HCT116 (cell line): ENCODE results near the gene PRPF19. TPM values are rescaled to one million over a fixed set of nuclear protein-coding genes. Genes with fewer than 3 reads are reported as not detected.

Source experiments
- ATAC-seq: fragments of 200-7000 bp; cut with Tn5 transposase; 2 replicates; pipeline ENCODE4 v1.9.1; 2020; ENCODE audit warnings: mild to moderate bottlenecking, moderate library complexity
- BruUV-seq: library from RNA; stranded (reverse); fragments of 400-500 nt; replicated peaks from 2 replicates; lab custom pipeline; 2021; lab: Mats Ljungman, UMichigan
- CTCF ChIA-PET: fragments of 300-600 bp; sonication (Branson Sonifier 250); formaldehyde crosslinking; loops from one replicate; lab custom pipeline; 2021; ENCODE audit warnings: antibody characterized with exemption; lab: Charles Lee
- POLR2A ChIA-PET: fragments of 300-600, 350-600 bp; sonication (Branson Sonifier 250); formaldehyde crosslinking; loops from one replicate; lab custom pipeline; 2021; ENCODE audit warnings: antibody characterized with exemption; lab: Charles Lee
- RAD21 ChIA-PET, 2 experiments: fragments of 300-600 bp; sonication (Branson Sonifier 250); formaldehyde crosslinking; loops; one replicate each; lab custom pipeline; 2023; ENCODE audit warnings: low total read pairs in 2 of 2; ENCODE audit not compliant: uncharacterized antibody in 2 of 2, unreplicated experiment in 2 of 2, low non-redundant PET in 1 of 2; lab: Charles Lee
- DNase-seq: peaks from one replicate; pipeline ENCODE4 v3.0.0-alpha.2; 2010; ENCODE audit warnings: low read depth, low spot score
- H2AFZ ChIP-seq: fragments of 200-600 bp; shearing (Covaris generic), sonication (generic); 2 replicates; pipeline ENCODE4 v1.6.1; 2017; ENCODE audit warnings: low read depth, mixed run types, mixed read lengths, antibody characterized with exemption, low read length; ENCODE audit not compliant: poor library complexity, severe bottlenecking
- H3K27ac ChIP-seq: 2 replicates; pipeline ENCODE4 v1.5.1; 2012; ENCODE audit warnings: low read depth, low read length
- H3K27me3 ChIP-seq: fragments of 200-600 bp; sonication (generic); 2 replicates; pipeline ENCODE4 v1.6.1; 2016; ENCODE audit warnings: mixed run types, low read length, mixed read lengths; ENCODE audit not compliant: insufficient read depth
- H3K36me3 ChIP-seq, 2 experiments: fragments of 200-500 bp in 1 of 2; fragments of 200-600 bp in 1 of 2; sonication (Bioruptor generic) in 1 of 2; sonication (generic) in 1 of 2; 2 replicates each; pipeline versions ENCODE4 v1.5.1 to v1.6.1; 2014 to 2016; ENCODE audit warnings: low read length in 2 of 2, inconsistent platforms in 1 of 2, mixed read lengths in 1 of 2, mixed run types in 1 of 2; ENCODE audit not compliant: insufficient read depth in 2 of 2, control insufficient read depth in 1 of 2
- H3K4me1 ChIP-seq, 2 experiments: fragments of 200-600 bp in 1 of 2; sonication (generic) in 1 of 2; 2 replicates each; pipeline versions ENCODE4 v1.5.1 to v1.6.1; 2012 to 2017; ENCODE audit warnings: low read length in 2 of 2, inconsistent platforms in 1 of 2, mild to moderate bottlenecking in 1 of 2, mixed read lengths in 1 of 2, mixed run types in 1 of 2, moderate library complexity in 1 of 2; ENCODE audit not compliant: insufficient read depth in 2 of 2, control insufficient read depth in 1 of 2
- H3K4me2 ChIP-seq: fragments of 200-600 bp; sonication (generic); 2 replicates; pipeline ENCODE4 v1.6.1; 2017; ENCODE audit warnings: mixed run types, low read length, mixed read lengths
- H3K4me3 ChIP-seq, 2 experiments: fragments of 200-600 bp in 1 of 2; sonication (generic) in 1 of 2; replicated peaks in 1 of 2; 2 replicates each; pipeline ENCODE4 v1.5.1; 2011 to 2016; ENCODE audit warnings: low read length in 2 of 2, control low read depth in 1 of 2, low read depth in 1 of 2, mild to moderate bottlenecking in 1 of 2, mixed read lengths in 1 of 2, mixed run types in 1 of 2
- H3K79me2 ChIP-seq: fragments of 200-600 bp; sonication (generic); 2 replicates; pipeline ENCODE4 v1.6.1; 2017; ENCODE audit warnings: mild to moderate bottlenecking, mixed run types, low read length, moderate library complexity, mixed read lengths; ENCODE audit not compliant: insufficient read depth
- H3K9ac ChIP-seq: fragments of 200-600 bp; sonication (generic); 2 replicates; pipeline ENCODE4 v1.6.1; 2016; ENCODE audit warnings: low read length, mixed read lengths
- H3K9me2 ChIP-seq: fragments of 200-600 bp; sonication (generic), shearing (Covaris generic); 2 replicates; pipeline ENCODE4 v1.6.1; 2017; ENCODE audit warnings: mixed run types, mild to moderate bottlenecking, moderate library complexity; ENCODE audit not compliant: insufficient read depth
- H3K9me3 ChIP-seq, 2 experiments: fragments of 200-500 bp in 1 of 2; fragments of 200-600 bp in 1 of 2; sonication (Bioruptor generic) in 1 of 2; sonication (generic) in 1 of 2; 2 replicates each; pipeline ENCODE4 v1.6.1; 2014 to 2017; ENCODE audit warnings: low read length in 2 of 2, mixed read lengths in 2 of 2, inconsistent platforms in 1 of 2, low read depth in 1 of 2, mild to moderate bottlenecking in 1 of 2, mixed run types in 1 of 2, moderate library complexity in 1 of 2; ENCODE audit not compliant: control insufficient read depth in 1 of 2, insufficient read depth in 1 of 2
- H4K20me1 ChIP-seq: fragments of 200-600 bp; sonication (generic), shearing (Covaris generic); 2 replicates; pipeline ENCODE4 v1.6.1; 2017; ENCODE audit warnings: mixed run types, mild to moderate bottlenecking, moderate library complexity; ENCODE audit not compliant: insufficient read depth
- CBX3 ChIP-seq: IDR thresholded peaks from 2 replicates; pipeline ENCODE4 v1.6.1; 2012; ENCODE audit warnings: low read depth
- CEBPB ChIP-seq: IDR thresholded peaks from 2 replicates; pipeline ENCODE4 v1.6.1; 2012; ENCODE audit warnings: low read depth
- EGR1 ChIP-seq: IDR thresholded peaks from 2 replicates; pipeline ENCODE4 v1.6.1; 2012; ENCODE audit warnings: low read depth
- ELF1 ChIP-seq: IDR thresholded peaks from 2 replicates; pipeline ENCODE4 v1.6.1; 2012; ENCODE audit warnings: low read depth, borderline replicate concordance
- EZH2 ChIP-seq: fragments of 200-600 bp; sonication (generic); IDR thresholded peaks from 2 replicates; pipeline ENCODE4 v1.6.1; 2017; ENCODE audit warnings: antibody characterized with exemption, mixed run types
- FOSL1 ChIP-seq: IDR thresholded peaks from 2 replicates; pipeline ENCODE4 v1.6.1; 2012; ENCODE audit warnings: low read depth
- POLR2A ChIP-seq: IDR thresholded peaks from 2 replicates; pipeline ENCODE4 v1.7.0; 2011; ENCODE audit warnings: borderline replicate concordance; ENCODE audit not compliant: insufficient read depth, insufficient read length; ENCODE audit errors: extremely low read depth
- POLR2AphosphoS5 ChIP-seq: IDR thresholded peaks from 2 replicates; pipeline ENCODE4 v1.6.1; 2011; ENCODE audit warnings: mild to moderate bottlenecking, low read depth, low read length, moderate library complexity
- SP1 ChIP-seq: IDR thresholded peaks from 2 replicates; pipeline ENCODE4 v1.6.1; 2012; ENCODE audit warnings: low read depth
- SRF ChIP-seq: IDR thresholded peaks from 2 replicates; pipeline ENCODE4 v1.6.1; 2012; ENCODE audit warnings: low read depth
- YY1 ChIP-seq: IDR thresholded peaks from 2 replicates; pipeline ENCODE4 v1.6.1; 2011; ENCODE audit warnings: low read length, low read depth, moderate library complexity, mild to moderate bottlenecking; ENCODE audit not compliant: insufficient replicate concordance; ENCODE audit errors: extremely low read depth
- ZBTB33 ChIP-seq: IDR thresholded peaks from 2 replicates; pipeline ENCODE4 v1.6.1; 2011; ENCODE audit warnings: mild to moderate bottlenecking, low read length, moderate library complexity; ENCODE audit not compliant: insufficient replicate concordance; ENCODE audit errors: extremely low read depth
- ZNF274 ChIP-seq: fragments of 200-500 bp; sonication (Bioruptor generic); IDR thresholded peaks from 2 replicates; pipeline ENCODE4 v1.6.1; 2014; ENCODE audit warnings: mild to moderate bottlenecking, low read depth, low read length, inconsistent platforms
- intact Hi-C: fragments of 100-400 bp; cut with micrococcal nuclease; formaldehyde crosslinking; loops from 2 replicates; pipeline ENCODE4 v1.10.0; 2022
- total RNA-seq: library from RNA; stranded (reverse); gene quantifications from one replicate; pipeline ENCODE4 v1.2.1, GENCODE V29; 2021; ENCODE audit not compliant: unreplicated experiment

Gene PRPF19
- total RNA-seq, 1 experiment from 2014 or later, result 156 TPM

DNA sequence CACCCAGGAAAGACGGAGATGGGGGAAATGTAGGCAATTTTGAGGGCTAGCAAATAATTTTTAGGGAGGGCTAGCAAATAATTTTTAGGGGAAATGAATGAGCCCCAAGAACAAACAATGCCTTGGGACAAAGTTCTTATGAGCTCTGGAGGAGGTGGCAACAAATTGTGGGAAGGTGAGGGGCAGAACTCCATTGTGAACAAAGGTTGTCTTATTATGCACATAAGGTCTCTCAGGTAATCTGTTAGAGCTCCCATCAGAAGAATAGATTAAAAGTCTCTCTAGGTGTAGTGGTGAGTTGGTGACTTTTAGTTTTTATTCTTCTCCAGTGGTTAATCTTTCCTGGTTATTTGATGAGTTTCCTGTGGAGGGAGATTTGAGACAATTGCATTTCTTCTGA, 2.4 kb upstream of the PRPF19 start:
- H3K4me3 ChIP-seq, result no peak overlapping the region
- no peak overlapping the region for H3K27ac ChIP-seq
- no peaks in the 10 kb centered on the region for H3K9me2 ChIP-seq
- ChIA-PET POLR2A (no interaction called here), RAD21 (no interaction called here), CTCF (no interaction called here)
- peaks cover 0 to 1% of the 10 kb centered on the region in 2 experiments; a peak in 1 of 4 replicates for H3K36me3 ChIP-seq
- H4K20me1 ChIP-seq, result no peaks in the 10 kb centered on the region
- H3K4me2 ChIP-seq, result no peak overlapping the region
- TF ChIP-seq ELF1 (no peak), EZH2 (no peak), CEBPB (no peak), ZBTB33 (no peak), CBX3 (no peak), EGR1 (no peak), ZNF274 (no peak), POLR2AphosphoS5 (no peak), YY1 (no peak), SRF (no peak), FOSL1 (no peak), POLR2A (no peak), SP1 (no peak)
- peaks cover 26% of the 10 kb centered on the region for H3K79me2 ChIP-seq
- H3K9ac ChIP-seq, result no peak overlapping the region
- intact Hi-C loops, result no loop called here
- H3K9me3 ChIP-seq, result no peaks in the 10 kb centered on the region
- H3K27me3 ChIP-seq, result no peaks in the 10 kb centered on the region
- DNase-seq, result no peak
- ATAC-seq, result no peak
- H3K4me1 ChIP-seq, result peaks cover 16 to 29% of the 10 kb centered on the region in 2 experiments
- BruUV-seq, result no TSS peak
- no peak overlapping the region for H2AFZ ChIP-seq
